Renal pelvis (tissue), 4 donors: Measurements from ENCODE around the gene ARHGAP4. TPM values are rescaled to one million over a fixed set of nuclear protein-coding genes. Genes with fewer than 3 reads are reported as not detected.

Experiments used
- DNase-seq: peaks from one replicate; pipeline ENCODE4 v3.0.0-alpha.2; 2013
- polyA plus RNA-seq, 3 donors: library from polyadenylated mRNA; unstranded; fragments of 120-200 nt; gene quantifications; one replicate each; pipeline ENCODE4 v1.2.1, GENCODE V29; 2013; ENCODE audit not compliant: insufficient read length in 3 of 3

ARHGAP4 gene
- polyA plus RNA-seq, 3 donors = 34.2 to 44.8 (median 40.7) TPM

DNA sequence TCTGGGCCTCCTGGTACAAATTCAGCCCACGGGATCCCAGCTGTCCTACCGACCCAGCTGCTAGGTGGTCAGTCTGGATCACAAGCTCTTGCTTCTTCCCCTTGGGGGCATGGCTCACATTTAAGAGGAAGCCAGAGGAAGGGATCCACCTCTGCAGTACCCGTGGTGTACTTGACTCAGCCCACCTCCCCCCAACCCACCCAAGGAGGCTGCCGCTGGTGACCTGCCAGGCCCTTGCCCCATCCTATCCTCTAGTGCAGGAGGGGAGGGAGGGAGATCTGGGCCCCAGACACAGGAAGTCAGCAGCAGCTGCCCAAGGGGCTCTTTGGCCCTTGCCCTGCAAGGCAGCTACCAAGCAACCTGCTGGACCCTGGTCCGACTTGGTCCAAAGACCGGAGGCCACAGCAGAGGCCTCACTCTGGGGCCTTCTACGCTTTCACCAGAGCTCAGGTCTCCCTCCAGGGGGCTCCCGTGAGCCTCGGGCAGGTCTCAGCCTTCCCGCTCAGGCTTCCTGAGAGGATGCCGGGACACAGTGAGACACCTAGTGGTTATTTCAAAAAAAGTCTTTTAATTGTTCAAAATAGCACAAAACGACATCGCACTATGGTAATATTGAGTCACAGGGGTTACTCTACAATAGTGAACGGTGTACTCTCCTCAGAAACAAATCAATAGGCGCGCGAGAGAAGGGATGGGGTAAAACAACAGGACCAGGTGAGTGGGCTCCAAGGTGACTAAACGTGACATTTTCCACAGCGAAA lies 21.1 kb upstream of the ARHGAP4 start:
- no peak for DNase-seq

GRCh38 chrX:153945956-153946943 lies 20.2 kb upstream of the ARHGAP4 start:
- DNase-seq = no peak

DNA sequence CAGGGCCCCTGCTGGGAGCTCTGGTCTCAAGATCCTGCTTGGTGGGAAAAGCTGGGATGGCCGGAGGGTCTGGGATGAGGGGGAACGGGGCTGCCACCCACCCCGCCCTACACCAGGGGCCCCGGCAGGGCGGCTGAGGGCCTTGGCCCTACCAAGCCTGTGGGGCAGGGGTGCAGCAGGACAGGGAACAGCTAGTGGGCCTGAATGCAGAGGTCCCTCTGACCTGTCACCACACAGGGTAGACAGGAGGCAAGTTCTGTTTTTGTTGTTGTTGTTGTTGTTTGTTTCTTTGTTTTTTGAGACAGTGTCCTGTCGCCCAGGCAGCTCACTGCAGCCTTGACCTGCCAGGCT lies 18.7 kb upstream of the ARHGAP4 start:
- DNase-seq = no peak

DNA sequence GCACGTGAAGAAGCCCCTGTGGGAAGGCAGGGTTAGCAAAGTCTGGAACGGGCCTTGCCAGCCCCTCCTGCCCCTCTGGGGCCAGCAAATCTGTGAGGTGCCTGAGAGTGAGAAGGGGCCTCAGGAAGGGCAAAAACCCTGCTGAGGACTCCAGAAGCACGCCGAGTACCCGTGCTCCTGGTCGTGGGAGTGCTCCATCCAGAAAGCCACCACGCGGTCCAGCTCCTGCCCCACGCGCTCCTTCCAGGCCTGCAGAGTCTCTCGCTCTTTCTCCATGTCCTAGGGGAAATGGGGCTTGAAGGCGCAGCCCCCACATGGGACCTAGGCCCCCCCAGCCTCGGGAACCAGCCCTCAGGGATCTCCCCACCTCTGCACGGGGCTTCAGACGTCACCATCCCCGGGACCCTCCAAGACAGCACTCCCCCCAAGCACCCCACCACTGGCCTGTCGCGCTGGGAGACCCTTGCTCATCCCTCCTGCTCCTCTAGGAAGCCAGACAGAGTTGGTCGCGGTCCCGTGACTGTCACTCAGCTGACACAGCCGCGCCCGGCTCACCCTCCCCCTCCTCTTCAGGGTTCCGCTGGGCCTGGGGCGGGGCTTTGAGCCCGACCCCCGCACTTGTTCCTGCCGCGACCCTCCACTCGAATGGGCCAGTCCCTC lies 18.2 kb upstream of the ARHGAP4 start, which contains the start of gene RENBP:
Gene RENBP (minus strand): TSS at position 504 of the 660 bp plus-strand sequence. CDS start 33 bp downstream, at position 471.
- DNase-seq = no peak

DNA sequence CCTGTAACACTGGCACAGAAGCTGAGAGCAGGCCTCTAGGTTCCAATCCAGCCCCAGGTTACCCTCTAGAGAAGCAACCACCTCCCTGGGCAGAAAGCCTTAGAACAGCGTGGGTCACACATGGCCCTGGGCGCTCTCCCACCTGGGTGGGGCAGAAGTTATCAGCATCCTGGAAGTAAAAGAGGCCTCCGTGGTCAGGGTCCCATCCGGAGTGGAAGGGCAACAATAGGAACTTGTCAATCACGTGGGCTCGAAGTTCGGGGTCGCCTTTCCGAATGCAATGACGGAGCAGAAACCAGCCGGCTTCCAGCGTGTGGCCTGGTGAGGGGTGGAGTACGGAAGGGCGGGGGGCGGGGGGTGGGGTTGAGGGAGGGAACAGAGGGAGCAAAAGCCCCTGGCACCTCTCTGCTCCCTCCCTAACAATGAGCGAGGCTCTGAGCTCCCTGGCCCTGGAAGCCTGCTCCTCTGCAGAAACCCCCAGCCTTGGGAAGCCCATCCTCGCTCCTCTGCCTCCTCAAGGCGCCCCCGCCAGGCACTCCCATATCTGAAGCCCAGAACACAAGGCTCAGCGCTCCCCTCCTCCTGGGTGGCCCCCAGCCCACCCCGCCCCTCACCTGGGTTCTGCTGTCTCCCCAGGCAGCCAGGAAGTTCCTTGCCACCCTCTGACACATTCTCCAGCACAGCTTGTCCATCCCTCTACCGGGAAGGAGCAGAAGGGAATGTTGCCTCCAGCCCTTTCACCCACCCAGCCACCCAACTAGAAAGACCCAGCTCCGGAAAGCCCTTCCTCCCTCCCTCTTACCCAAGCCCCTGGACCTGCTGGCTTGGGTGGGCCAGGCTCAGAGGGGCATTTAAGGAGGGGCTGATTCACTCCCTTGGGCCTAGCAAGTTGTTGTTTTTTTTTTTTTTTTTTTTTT lies 15.5 kb upstream of the ARHGAP4 start:
- no peak for DNase-seq

DNA sequence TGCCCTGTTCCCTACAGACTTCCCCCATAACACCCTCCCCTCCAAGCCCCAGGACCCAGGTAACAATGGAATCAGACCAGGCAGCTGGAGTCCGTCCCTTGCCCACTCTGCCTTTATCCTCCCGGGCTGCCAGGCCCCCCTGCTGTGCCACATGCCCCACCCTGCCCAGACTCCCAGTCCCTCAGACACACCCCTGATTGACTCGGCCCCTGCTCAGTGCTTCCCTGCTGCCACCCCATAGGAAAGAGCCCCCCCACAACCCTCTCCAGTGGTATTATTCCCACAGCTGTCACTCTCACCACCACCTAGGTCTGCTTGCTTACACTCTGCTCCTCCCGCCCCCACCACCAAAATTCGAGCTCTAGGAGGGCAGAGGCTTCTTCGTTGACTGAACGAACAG lies 13.5 kb upstream of the ARHGAP4 start:
- DNase-seq = no peak

DNA sequence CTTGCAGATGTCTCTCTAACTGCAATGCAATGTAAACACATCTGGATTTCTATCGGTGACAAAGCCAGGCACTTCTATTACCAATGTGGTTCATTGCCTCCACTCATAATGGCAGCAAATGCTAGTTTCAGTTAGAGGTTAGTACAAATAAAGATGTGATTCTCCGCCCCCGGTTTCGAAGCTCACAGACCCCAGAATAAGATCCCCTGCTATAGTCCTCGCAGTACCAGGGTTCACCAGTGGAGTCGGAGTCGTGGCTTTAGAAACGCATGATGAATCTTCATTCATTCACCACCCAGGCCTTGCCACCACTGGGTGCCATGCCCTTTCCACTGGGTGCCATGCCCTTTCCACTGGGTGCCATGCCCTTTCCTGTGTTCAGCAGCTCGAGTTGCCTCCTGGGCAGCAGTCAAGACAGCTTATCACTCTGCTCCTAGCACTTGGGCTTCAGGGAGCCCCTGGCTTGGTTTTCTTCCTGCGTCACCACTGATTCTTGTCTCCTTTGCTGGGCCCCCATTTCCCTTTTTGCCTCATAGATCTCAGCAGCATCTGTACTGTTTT lies 12.2 kb upstream of the ARHGAP4 start:
- DNase-seq = no peak

DNA sequence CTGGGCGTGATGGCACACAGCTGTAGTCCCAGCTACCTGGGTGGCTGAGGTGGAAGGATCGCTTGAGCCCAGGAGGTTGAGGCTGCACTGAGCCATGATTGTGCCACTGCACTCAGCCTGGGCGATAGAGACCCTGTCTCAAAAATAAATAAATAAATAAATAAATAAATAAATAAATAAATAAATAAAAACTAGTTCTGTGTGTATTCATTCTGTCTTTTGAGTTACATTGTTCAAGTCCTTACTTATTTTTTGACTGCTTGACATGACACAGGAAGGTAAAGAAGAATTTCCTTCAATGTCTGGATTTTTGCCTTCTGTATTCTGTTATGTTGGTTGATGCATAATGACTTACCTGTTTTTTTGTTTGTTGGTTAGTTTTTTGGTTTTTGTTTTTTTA lies 11.0 kb upstream of the ARHGAP4 start:
- DNase-seq = no peak

DNA sequence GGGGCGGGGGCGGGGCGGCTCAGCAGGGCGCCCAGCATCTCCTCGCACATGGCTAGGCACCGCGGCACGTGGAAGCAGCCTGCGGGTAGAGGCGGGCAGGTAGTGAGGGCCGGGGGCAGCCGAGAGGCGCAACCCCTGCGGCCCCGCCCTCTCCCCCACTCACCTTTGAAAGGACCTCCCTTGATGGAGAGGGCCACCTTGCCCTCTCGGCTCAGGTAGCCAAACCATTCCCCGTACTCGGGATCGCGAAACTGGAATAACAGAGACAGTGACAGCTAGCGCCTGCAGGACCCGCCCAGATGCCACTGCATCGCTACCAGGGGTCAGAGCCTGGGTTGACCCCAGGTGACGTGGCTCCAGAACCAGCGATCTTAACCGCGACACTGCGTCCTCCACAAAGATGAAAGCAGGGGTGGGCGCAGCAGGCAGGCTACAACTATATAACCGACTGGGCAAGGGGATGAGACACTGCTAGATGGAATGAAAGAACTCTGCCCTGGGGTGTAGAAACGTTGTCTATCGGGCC lies 9.3 kb upstream of the ARHGAP4 start:
- no peak for DNase-seq

DNA sequence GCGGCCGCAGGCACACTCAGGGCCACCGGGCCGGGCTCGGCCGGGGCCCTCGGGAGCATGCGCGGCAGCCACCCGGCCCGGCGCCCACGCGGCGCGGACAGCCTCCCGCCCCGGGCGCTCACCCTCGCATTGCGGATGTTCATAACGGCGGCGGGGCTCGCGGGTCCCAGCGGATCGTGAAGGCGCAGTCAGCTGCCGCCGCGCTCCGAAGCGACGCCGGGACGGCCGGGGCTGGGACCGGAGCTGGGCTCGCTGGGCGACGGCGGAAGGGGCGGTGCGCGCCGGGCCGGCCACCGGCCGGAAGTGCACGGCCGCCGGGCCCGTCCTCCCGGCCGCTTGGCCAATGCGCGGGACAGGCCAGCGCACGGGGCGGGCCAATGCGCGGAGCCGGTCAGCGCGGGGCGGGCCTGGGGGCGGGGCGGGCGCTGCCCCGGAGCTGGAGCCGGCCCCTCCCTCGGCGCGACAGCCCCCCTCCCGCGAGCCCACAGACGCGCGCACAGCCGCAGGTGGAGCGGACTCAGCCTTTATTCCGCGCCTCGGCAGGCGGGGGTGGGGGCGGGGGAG lies 8.8 kb upstream of the ARHGAP4 start, which contains the start of gene NAA10:
Gene NAA10 (minus strand): TSS at position 276 of the 564 bp plus-strand sequence. CDS start 133 bp downstream, at position 143.
- peak; percentile 73 for DNase-seq

DNA sequence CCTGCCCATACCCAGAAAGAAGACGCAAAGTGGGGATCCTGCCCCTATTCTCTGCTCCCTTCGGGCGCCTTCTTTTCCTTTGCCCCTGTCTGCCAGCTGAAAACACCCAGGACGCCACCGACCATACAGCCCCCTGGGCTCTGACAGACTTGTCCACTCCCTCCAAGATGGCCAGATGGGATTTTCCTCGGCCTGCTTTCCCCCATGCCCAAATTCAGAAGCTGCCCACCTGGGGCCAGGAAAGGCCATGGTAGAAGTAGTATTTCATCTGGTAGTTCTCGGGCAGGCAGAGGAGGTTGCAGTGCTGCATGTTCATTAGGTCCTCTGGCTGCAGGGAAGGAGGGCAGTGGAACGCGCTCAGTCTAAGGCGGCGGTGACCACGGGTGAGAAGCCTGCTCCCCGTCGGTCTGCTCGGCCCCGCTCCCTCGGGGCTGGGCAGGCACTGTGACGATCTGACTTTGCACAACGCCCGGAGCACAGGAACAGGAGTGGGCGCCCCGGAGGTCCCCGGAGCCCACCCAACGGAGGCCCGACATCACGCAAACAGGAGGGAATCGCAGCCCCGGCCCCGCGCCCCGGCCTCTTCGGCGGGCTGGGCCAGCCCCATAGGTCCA lies 8.2 kb upstream of the ARHGAP4 start:
- no peak for DNase-seq

GRCh38 chrX:153933748-153934147 lies 7.7 kb upstream of the ARHGAP4 start:
- DNase-seq = no peak

DNA sequence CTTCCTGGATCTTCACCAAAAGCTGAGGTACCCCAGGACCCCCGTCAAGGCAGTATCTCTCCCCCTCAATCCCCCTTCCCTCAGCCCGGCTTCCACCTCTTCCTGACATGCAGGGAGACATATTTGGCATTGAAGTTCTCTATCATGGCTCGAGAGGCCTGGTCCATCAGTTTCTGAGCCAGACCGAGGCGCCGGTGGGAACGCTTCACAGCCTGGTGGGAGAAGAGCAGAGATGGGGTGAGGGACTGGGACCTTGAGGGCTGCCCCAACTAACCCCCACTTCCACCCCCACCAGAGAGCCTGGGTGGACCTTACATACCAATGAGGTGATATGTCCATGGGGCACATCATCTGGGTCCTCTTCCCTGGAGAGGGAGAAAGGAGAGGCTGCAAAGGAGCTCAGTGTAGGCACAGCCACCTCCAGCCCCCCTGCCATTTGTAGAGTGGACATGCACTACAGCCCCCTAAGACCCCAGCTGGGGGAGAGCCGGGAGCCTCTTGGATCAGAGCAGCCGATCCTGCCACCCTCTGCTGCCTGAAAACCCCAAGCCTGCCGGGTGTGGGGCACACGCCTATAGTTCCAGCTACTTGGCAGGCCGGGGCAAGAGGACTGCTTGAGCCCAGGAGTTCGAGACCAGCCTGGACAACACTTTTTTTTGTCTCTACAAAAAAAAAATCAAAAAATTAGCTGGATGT lies 6.3 kb upstream of the ARHGAP4 start:
- DNase-seq = no peak

- no peak for DNase-seq
Observed at GRCh38 chrX:153931748-153932147, 5.7 kb upstream of the ARHGAP4 start.

DNA sequence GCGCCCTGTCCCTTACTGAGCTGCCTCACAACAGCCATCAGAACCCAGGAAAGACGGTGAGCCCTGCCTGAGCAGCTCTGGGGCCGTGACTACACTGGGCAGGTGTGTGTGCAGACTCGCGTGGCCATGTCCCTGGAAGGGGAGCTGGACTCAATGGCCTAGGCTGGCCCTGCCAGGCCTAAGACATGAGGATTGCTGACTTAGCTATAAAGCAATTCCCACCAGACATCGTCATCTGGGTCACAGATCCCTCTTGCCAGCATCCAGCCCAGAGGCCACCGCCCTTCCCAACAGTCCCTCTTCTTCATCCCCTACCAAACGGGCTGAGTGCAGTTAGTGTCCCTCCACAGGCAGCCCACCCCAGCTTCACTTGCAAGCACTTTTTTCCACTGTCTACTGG lies 5.1 kb upstream of the ARHGAP4 start:
- no peak for DNase-seq

DNA sequence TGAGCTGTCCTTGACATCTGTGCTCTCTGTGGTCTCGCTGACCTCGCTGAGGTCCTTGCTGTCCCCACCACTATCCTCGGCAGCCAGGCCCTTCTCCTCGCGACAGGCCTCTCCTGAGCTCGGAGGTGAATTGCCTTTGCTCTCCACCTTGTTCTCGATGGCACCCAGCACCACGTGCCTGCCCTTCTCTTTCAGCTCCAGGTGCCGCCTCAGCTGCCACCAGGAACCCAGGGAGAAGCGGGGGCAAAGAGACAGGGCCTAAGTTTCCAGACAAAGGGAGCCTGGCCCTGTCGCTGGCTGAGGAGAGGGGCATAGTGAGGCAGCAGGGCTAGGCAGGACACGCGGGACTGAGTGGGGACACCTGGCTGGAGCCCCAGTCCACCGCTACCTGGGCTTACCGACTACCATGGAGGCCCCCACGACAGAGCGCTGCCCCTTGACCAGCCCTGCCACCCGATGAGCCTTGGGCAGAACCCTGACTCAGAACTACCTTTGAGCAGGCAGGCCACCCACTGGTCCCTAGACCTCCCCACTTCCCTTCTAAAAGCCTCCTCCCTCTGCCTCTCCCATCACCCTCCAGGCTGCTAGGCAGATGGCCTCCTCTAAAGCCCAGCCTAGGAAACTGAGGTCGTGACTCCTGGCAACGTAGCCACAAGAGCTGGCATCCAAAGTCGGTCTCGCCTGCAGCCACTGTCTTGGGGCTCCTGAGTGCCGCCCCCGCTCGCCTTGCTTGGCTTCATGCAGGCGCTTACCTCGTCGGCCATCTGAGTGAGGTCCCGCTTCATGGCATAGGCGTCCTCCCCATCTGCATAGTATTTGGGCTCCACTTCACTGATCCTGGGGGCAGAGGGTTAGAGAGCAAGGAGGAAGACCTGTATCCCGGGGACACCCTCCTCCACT lies 4.2 kb upstream of the ARHGAP4 start:
- DNase-seq = no peak

- DNase-seq = no peak
Observed at GRCh38 chrX:153929576-153929975, 3.5 kb upstream of the ARHGAP4 start.

GRCh38 chrX:153928846-153929245 lies 2.8 kb upstream of the ARHGAP4 start:
- no peak for DNase-seq
